ENCODE results near the gene MVK.
A peak's percentile ranks its signal among the peaks of the same experiment; 100 is the strongest.

MVK gene

DNA sequence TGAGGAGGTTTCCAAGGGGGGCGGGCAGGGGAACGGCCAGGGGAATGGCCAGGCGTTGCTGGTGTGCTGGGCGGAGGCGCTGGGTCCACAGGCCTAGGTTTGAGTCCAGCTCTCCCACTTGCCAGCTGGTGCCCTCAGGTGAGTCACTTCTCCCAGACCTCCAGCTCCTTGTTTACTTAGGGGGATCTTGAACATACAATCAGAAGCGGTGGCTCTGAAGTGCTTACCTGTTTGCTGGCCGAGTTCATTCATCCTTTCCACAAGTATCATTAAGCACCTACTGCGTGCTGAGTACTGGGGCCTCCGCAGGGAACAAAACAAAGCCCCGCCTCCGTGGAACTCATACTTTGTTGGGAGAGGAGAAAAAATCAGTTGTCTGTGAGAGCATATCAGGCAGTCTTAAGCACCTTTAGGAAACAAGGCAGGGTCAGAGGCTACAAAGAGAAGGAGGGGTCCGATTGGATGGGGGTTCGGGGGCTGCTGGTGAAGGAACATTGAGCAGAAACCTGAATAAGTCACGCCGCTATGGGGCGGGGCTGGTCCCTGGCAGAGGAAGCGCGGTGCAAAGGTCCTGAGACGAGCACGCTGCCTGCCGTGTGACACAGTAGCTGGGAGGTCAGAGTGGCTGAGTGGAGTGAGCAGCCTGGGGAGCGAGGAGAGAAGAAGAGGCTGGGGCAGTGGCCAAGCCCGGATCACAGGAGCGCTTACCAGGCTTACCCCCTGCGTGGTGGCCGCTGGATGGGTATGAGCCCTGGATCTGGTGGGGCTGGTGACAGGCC is 15.1 kb downstream of the MVK start:
- Histone ChIP-seq H3K27me3 (ENCODE audit: insufficient read depth, low read depth, severe bottlenecking) (no peaks in the 10 kb centered on the region), H3K4me3 (ENCODE audit: low read depth, low read length) (peak overlapping the region; percentile 23), H3K27ac (peak overlapping the region; percentile 95), H3K9me3 (ENCODE audit: severe bottlenecking) (no peaks in the 10 kb centered on the region), H3K36me3 (peaks cover 80% of the 10 kb centered on the region)
- TF ChIP-seq, protein P1, sequence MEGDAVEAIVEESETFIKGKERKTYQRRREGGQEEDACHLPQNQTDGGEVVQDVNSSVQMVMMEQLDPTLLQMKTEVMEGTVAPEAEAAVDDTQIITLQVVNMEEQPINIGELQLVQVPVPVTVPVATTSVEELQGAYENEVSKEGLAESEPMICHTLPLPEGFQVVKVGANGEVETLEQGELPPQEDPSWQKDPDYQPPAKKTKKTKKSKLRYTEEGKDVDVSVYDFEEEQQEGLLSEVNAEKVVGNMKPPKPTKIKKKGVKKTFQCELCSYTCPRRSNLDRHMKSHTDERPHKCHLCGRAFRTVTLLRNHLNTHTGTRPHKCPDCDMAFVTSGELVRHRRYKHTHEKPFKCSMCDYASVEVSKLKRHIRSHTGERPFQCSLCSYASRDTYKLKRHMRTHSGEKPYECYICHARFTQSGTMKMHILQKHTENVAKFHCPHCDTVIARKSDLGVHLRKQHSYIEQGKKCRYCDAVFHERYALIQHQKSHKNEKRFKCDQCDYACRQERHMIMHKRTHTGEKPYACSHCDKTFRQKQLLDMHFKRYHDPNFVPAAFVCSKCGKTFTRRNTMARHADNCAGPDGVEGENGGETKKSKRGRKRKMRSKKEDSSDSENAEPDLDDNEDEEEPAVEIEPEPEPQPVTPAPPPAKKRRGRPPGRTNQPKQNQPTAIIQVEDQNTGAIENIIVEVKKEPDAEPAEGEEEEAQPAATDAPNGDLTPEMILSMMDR (IDR thresholded peaks at IDR 0.05; ENCODE audit: low read depth, low read length) = no peak
- DNase-seq = no peak

DNA sequence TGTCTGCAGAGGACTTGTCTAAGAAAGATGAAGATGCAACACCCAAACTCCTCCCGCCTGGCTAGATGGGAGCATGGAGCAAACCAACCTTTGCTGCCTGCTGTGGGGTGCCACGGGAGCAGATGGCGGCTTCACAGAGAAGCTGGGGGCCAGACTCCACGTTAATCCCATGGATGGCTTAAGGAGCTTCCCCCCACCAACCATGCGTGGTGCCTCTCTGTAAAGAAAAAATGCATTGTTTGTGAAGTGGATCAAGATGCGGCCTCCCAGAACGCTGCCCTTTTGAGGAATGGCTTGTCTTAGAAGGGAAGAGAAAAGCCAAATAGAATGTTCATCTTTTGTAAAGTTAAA is 15.6 kb downstream of the MVK start:
- Histone ChIP-seq H3K27me3 (ENCODE audit: insufficient read depth, low read depth, severe bottlenecking) (no peaks in the 10 kb centered on the region), H3K9me3 (ENCODE audit: severe bottlenecking) (no peaks in the 10 kb centered on the region), H3K4me3 (ENCODE audit: low read depth, low read length) (peak overlapping the region; percentile 23), H3K27ac (peak overlapping the region; percentile 95), H3K36me3 (peaks cover 80% of the 10 kb centered on the region)
- DNase-seq = peak; percentile 94
- TF ChIP-seq, protein P1 (IDR thresholded peaks at IDR 0.05; ENCODE audit: low read depth, low read length) = no peak

DNA sequence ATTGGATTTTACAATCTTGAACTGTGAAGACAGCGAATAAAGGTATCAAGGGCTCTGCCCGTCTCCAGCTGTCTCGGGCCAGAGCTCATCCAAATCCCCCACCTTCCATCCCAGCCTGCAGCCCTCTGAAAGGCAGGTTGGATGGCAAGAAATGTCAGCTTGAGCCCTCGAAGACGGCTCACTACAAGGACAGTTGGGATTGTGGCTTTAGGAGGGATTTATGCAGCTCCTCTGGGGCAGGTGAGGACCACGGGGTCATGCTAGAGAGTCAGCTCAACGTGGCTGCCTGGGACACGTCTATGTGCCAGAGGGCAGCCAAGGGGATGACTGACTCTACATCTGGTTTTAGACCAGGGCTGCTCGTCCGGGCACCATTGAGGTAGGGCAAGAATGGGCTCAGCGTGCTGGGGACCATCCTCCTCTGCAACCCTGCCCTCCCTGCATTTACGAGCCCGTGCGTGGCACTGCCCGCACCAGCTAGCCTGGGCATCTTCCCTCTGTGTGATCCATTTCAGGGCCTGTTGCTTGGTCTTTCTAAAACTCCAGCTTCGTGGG is 16.2 kb downstream of the MVK start:
- TF ChIP-seq, protein P1 (IDR thresholded peaks at IDR 0.05; ENCODE audit: low read depth, low read length) = no peak
- Histone ChIP-seq H3K27me3 (ENCODE audit: insufficient read depth, low read depth, severe bottlenecking) (no peaks in the 10 kb centered on the region), H3K27ac (peak overlapping the region; percentile 95), H3K9me3 (ENCODE audit: severe bottlenecking) (no peaks in the 10 kb centered on the region), H3K4me3 (ENCODE audit: low read depth, low read length) (no peak overlapping the region), H3K36me3 (peaks cover 80% of the 10 kb centered on the region)
- peak; percentile 92 for DNase-seq

DNA sequence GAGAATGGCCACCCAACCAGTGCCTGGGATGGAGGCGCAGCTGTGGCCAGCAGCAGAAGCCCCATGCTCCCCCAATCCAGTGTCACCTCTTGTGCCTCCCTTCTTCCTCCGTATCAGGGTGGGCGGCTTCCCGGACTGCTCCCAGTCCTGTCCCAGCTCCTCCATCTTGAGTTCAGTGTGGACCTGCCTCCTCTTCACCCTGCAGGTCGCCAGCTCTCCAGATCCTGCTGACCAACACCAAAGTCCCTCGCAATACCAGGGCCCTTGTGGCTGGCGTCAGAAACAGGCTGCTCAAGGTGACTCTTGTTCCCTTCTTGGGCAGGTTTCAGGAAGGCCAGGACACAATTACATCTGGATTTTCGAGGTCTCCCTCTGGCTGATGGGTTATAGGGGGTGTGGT is 17.0 kb downstream of the MVK start:
- no peak for DNase-seq
- Histone ChIP-seq H3K4me3 (ENCODE audit: low read depth, low read length) (no peak overlapping the region), H3K9me3 (ENCODE audit: severe bottlenecking) (no peaks in the 10 kb centered on the region), H3K36me3 (peaks cover 81% of the 10 kb centered on the region), H3K27me3 (ENCODE audit: insufficient read depth, low read depth, severe bottlenecking) (no peaks in the 10 kb centered on the region), H3K27ac (peak overlapping the region; percentile 95)
- TF ChIP-seq, protein P1 (IDR thresholded peaks at IDR 0.05; ENCODE audit: low read depth, low read length) = no peak

DNA sequence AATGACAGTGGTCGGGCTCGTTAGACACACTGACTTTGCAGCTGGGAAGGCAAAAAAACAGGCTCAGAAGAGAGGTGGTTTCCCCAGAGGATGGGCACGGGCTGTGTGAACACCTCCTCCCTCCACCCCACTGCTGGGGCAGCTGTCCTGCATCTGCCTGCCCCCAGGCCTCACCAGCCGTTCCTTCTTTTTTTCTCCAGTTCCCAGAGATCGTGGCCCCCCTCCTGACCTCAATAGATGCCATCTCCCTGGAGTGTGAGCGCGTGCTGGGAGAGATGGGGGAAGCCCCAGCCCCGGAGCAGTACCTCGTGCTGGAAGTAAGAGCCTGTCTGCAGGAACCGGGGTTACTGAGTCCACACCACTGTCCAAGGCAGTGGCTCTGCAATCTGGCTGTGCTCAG is 17.4 kb downstream of the MVK start:
- no peak overlapping the region for H3K4me3 ChIP-seq (ENCODE audit: low read depth, low read length)
- H3K9me3 ChIP-seq (ENCODE audit: severe bottlenecking) = no peaks in the 10 kb centered on the region
- no peak for DNase-seq
- no peaks in the 10 kb centered on the region for H3K27me3 ChIP-seq (ENCODE audit: insufficient read depth, low read depth, severe bottlenecking)
- H3K27ac ChIP-seq = peak overlapping the region; percentile 95
- TF ChIP-seq, protein P1 (IDR thresholded peaks at IDR 0.05; ENCODE audit: low read depth, low read length) = no peak
- peaks cover 85% of the 10 kb centered on the region for H3K36me3 ChIP-seq
